GM21381 (cell line): ENCODE data around the gene ZNF845.
"Not testable (repeated sequence)": the region's sequence is repeated elsewhere in the genome, so short reads cannot be mapped to it uniquely, and the experiment has no call there.

Source experiments
- ATAC-seq: cut with Tn5 transposase; IDR thresholded peaks from one replicate; pipeline ENCODE4 v1.9.1; 2021; ENCODE audit warnings: mild to moderate bottlenecking, moderate library complexity; ENCODE audit not compliant: unreplicated experiment

Gene ZNF845

GRCh38 chr19:53374743-53375142 lies 41.2 kb downstream of the ZNF845 start:
- no peak for ATAC-seq

GRCh38 chr19:53381376-53381775 lies 47.8 kb downstream of the ZNF845 start:
- ATAC-seq, result no peak

- ATAC-seq, result no peak
These were observed 54.6 kb downstream of the ZNF845 start for GRCh38 chr19:53388168-53388567.

GRCh38 chr19:53388904-53389303 lies 55.4 kb downstream of the ZNF845 start:
- no peak for ATAC-seq

DNA sequence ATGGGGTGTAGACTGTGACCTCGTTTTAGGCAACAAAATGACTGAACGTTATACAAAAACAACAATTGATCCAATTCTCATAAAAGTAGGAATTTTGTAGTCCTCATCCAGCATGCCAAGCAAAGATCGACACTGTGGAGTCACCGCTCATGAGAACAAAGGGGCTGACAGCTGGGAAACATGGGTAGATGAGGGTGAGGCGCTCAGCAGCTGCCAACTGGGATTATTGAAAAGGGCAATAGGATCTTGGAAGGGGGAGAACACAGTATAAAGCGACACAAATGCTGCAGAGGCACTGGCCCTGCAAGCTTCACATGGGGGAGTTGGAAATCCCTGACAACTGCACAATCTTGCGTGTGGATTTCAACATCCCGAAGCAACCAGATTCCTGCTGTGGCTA lies 56.0 kb downstream of the ZNF845 start:
- no peak for ATAC-seq

DNA sequence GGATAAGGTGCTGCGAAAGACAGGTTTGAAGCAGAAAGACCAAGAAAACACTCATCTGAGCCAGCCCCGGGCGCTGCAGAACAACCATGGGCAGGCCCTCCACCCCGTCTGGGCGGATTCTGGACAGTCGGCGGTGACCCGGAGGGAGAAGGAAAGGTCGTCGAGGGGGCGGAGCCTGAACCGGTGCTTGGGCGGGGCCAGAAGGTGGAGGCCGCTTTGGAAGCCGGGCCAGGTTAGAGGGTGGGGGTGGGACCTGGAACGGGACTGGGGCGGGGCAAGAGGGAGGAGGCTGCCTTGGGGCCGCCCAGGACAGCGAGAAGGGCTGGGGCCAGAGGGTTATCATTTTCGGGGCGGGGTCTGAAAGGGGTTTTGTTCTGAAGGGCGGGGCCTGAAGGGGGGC lies 56.4 kb downstream of the ZNF845 start:
- no peak for ATAC-seq

DNA sequence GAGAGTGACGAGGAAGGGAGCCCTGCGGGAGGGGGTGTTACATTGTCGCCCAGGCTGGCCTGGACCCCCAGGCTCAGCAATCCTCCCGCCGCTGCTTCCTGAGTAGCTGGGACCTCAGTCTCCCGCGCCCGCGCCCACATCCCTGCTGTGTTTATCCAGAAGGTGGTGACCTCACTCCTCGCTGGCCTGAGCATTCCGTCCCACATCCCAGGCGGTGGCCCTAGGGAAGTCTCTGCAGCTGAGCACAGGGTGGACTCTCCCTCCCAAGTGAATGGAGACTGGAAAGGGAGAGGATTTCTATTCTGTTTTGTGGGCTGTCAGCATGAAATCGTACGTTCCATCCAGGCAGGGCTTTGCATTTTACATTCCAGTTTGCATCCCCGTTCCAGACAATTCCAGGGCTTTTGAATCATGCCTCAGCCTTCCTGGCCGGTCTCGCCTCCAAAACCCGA lies 61.0 kb downstream of the ZNF845 start:
- ATAC-seq, result no peak

DNA sequence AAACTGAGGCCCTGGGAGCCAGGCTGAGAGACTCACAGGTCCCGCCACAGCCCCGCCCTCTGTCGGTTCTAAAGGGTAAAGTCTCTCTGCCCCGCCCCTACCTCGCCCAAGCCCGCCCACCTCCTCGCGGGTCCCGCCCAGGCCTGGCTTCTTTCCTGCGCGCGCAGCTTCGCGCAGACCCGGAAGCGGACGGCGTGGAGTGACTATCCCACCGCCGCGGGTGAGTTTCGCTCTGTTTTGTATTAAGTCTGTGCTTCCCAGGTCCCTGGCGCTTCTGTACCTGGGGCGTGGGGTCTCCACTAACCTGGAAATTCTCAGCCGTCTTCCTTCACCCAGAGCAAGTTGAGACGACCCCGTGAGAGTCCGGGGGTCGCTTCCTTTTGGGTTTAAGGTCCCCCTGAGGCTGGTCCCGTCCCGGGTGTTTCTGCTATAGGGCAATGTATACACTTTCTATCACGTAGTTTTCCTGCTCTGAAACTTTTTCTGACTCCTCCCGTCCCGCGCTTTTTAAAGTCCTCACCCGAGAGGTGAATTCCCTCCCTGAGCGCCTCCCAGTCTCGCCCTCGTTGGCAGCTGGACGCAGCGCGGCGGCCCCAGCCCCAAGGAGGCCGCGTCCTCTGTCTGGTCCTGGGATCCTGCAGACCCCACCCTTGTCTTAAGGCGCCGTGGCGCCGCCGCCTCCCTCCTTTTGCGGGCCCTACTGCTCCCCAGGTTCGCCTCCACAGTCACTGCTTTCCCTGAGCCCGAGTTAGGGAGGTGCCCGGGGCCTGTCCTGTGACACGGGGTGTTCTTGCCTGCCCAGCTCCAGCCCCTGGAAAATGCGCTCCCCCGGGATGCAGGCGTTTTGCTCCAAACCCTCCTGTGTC lies 61.7 kb downstream of the ZNF845 start, which contains the start of gene ZNF765:
Gene ZNF765, plus strand, starts transcription at position 176 of the 866 bp plus-strand sequence. CDS start 2,867 bp downstream, outside the sequence.
- ATAC-seq, result peak; percentile 90

- not testable (repeated sequence) for ATAC-seq
These were observed 62.4 kb downstream of the ZNF845 start for GRCh38 chr19:53395840-53396524.

GRCh38 chr19:53396525-53396868 lies 62.9 kb downstream of the ZNF845 start:
- no peak for ATAC-seq

- ATAC-seq, result not testable (repeated sequence)
These were observed 64.4 kb downstream of the ZNF845 start for GRCh38 chr19:53397918-53398317.
